Omental fat pad (tissue), 4 donors: ENCODE results near the gene FLOT2. TPM values are rescaled to one million over a fixed set of nuclear protein-coding genes. Genes with fewer than 3 reads are reported as not detected.

Experiments
- ATAC-seq: fragments of 150-250 bp; one replicate; pipeline ENCODE4 v1.9.1; 2016; ENCODE audit warnings: mild to moderate bottlenecking, moderate library complexity; ENCODE audit not compliant: low FRiP score
- DNase-seq: peaks from one replicate; pipeline ENCODE4 v3.0.0-alpha.2; 2019; ENCODE audit warnings: low spot score
- total RNA-seq, 4 donors: library from RNA; depleted of rRNA; stranded (reverse); fragments of >200 nt; gene quantifications; one replicate each; pipeline ENCODE4 v1.1.0, GENCODE V29; 2016
- TF ChIP-seq, protein P1 (sequence below), 3 donors: fragments of 450-650 bp; IDR thresholded peaks; one replicate each; pipeline ENCODE4 v1.5.1; 2016 to 2017; ENCODE audit warnings: antibody characterized with exemption in 3 of 3, mild to moderate bottlenecking in 3 of 3, moderate library complexity in 2 of 3

FLOT2 gene
- total RNA-seq, 4 donors from 2014 or later, result 51.1 to 95.0 (median 68.3) TPM

DNA sequence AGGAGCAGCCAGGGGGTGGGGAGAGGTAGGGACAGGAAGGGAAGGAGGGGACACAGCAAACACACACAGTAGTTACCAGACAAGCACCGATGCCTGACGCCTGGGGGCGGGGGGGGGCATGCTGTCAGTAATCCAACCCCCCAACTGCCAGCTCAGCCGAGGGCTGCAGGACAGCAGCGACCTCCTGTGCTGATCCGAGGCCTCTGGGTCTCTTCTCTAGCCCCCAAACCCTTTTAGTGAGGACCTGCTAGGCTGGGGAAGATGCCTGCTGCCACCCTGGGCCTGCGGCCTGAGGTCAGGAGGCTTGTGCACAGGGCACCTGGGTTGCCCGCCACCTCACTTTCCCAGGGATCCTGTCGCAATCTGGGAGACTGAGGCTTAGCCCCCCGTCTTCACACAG is 11.6 kb downstream of the FLOT2 start:
- DNase-seq (no peak), ATAC-seq (no peak)
- TF ChIP-seq, protein P1, sequence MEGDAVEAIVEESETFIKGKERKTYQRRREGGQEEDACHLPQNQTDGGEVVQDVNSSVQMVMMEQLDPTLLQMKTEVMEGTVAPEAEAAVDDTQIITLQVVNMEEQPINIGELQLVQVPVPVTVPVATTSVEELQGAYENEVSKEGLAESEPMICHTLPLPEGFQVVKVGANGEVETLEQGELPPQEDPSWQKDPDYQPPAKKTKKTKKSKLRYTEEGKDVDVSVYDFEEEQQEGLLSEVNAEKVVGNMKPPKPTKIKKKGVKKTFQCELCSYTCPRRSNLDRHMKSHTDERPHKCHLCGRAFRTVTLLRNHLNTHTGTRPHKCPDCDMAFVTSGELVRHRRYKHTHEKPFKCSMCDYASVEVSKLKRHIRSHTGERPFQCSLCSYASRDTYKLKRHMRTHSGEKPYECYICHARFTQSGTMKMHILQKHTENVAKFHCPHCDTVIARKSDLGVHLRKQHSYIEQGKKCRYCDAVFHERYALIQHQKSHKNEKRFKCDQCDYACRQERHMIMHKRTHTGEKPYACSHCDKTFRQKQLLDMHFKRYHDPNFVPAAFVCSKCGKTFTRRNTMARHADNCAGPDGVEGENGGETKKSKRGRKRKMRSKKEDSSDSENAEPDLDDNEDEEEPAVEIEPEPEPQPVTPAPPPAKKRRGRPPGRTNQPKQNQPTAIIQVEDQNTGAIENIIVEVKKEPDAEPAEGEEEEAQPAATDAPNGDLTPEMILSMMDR (IDR thresholded peaks at IDR 0.05), result no peak

DNA sequence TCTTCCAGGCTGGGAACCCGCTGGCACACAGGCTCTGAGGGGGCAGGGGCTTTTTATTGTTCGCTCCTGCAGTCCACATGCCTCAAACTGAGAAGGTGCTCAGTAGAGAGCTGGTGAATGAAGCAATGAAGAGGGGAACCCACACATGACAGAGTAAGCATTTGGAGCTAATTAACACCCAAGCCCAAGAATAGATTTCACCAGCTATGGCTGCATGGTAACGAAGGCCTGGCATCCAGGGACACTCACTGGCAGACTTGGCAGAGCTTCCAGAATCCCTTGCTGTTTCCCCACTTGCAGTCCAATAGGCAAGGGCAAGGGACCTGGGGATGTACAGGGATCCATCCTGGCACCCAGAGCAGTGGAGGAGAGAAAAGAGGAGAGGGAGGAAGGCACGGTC is 12.2 kb downstream of the FLOT2 start:
- DNase-seq (no peak), ATAC-seq (no peak)
- TF ChIP-seq, protein P1 (IDR thresholded peaks at IDR 0.05), result no peak

DNA sequence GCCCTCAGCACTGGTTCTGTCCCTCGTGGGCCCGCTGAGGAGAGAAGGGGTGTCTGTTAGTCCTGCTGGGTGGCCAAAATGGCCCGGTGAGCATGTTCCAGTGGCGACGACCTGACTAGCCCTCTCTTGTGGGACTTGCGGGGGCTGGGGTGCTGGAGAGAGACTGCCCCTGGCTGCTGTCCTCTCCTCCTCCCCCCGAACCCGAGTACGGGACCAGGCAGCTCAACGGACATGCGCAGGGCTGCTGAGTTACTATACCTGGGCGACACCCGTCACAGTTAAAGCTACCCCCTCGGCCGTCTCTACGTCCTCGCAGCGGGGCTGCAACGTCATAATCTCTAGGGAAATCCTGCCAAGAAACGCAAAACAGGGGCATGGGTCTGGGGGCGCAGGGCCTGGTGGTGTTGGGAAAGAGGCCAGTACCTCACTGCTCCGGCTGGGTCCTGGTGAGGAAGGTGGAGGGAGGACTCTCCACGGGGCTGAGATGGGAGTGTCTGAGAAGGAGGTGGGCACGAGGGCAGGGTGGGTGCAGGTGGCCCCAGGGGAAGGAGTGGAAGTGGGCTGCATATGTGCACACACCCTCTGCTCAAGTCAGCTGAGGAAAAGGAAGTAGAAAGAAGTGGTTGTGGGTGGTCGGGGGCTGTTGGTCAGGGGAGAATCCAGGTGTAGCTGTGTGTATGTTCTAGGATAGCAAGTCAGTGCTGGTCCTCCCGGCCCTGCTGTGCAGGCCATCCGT is 13.4 kb downstream of the FLOT2 start:
- TF ChIP-seq, protein P1 (IDR thresholded peaks at IDR 0.05), result no peak
- no peak for DNase-seq
- no peak for ATAC-seq

DNA sequence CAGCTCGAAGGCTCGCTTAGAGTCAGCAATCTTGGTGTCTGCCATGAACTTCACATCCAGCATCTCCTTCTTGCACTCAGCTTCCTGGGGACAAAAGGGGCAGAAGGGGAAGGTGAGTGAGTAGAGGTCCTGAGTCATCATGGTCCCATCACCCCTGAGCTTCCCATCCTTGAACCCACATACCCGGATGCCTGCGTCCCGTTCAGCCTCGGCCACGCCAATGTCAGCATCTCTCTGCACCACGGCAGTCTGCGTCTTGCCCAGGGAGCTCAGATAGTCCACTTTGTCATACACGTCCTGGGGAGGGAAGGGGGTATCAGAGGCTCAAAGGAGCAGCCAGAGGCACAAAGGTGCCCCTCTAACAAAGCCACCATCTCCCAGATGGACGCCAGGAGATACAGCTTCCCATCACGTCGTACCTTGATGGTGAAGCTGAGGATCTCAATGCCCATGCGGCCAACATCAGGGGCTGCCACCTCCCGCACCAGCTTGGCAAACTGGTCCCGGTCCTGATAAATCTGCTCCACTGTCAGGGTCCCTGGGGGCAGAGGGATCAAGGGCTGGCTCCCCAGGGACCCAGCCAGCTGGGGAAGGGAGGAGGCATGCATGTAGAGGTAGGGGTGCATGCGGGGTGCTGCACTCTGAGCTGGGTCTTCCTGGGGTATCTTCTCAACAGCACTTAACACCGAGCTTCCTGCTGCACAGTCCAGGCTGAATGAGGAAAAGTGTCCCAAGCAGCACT is 15.2 kb downstream of the FLOT2 start:
- TF ChIP-seq, protein P1 (IDR thresholded peaks at IDR 0.05), result no peak
- ATAC-seq, result no peak
- DNase-seq, result no peak

DNA sequence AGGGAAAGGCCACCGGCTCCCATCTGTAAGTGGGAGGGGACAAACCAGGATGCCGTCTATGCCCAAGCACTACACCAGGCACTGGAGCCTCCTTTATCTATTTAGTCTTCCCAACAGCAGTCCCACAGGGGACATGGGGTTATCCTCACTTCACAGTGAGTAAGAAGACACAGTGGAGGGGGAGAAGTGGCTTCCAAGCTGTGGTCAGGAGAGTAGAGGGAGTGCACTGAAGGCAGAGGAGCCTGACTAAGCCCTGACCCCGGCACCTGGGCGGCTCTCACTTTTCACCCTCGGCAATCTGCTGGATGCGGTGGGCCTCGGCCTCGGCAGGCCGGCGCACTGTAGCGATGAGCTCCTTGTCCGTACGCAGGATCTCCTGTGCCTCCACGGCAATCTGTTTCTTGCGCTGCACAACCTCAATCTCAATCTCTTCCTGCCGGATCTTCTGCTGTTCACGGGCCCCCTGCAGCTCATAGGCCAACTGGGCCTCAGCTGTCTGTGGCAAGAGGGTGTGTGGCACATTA is 15.9 kb downstream of the FLOT2 start:
- TF ChIP-seq, protein P1 (IDR thresholded peaks at IDR 0.05), result no peak
- no peak for ATAC-seq
- no peak for DNase-seq

DNA sequence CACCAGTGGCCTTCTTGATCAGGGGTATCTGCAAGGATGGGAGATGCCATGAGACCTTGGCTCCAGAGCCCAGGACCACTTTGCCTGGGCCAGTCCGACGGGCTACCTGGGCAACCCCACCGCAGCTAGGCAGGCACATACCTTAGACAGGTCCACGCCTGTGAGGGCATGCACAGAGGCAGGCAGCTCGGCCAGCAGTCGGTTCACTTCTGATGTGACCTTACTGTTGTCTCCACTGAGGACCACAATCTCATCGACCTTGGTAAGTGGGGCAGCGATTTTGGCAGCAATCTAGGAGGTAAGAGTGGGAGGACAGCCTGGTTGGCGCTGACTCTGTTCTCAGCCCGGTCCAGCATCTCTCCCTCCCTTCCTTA is 17.0 kb downstream of the FLOT2 start:
- TF ChIP-seq, protein P1 (IDR thresholded peaks at IDR 0.05), result no peak
- no peak for ATAC-seq
- DNase-seq, result no peak
